NCI-H524 treated with DMSO at 0.1 percent for 48 hours (cell line): ENCODE measurements around the gene MUC4.
"Not testable (repeated sequence)": the region's sequence is repeated elsewhere in the genome, so short reads cannot be mapped to it uniquely, and the experiment has no call there.

ENCODE experiments used
- DNase-seq: peaks from one replicate; lab custom pipeline; 2025; lab: John Stamatoyannopoulos, UW

The MUC4 gene

GRCh38 chr3:195838714-195839113 lies 27.0 kb upstream of the MUC4 start:
- DNase-seq = no peak

- DNase-seq = no peak
These were observed 24.9 kb upstream of the MUC4 start for GRCh38 chr3:195836476-195837135.

GRCh38 chr3:195835791-195836190 lies 24.1 kb upstream of the MUC4 start:
- no peak for DNase-seq

- DNase-seq = no peak
These were observed 23.2 kb upstream of the MUC4 start for GRCh38 chr3:195834675-195835583.

DNA sequence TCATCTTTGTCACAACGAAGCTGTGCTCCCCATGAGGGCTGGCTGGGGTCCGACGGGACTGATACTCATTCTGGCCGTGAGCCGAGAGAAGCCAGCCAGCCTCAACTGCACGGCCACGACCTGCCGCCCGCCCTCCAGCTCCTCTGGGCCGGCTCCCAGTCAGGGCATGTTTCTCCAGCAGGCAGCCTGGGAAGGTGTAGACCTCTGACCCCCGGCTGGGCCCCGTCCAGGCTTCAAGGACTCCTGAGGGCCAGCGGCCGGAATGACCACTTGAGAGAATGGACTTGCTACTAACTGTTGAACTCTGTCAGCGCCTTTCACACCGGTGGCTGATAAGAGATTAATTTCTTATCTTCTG lies 18.1 kb upstream of the MUC4 start:
- DNase-seq = no peak

DNA sequence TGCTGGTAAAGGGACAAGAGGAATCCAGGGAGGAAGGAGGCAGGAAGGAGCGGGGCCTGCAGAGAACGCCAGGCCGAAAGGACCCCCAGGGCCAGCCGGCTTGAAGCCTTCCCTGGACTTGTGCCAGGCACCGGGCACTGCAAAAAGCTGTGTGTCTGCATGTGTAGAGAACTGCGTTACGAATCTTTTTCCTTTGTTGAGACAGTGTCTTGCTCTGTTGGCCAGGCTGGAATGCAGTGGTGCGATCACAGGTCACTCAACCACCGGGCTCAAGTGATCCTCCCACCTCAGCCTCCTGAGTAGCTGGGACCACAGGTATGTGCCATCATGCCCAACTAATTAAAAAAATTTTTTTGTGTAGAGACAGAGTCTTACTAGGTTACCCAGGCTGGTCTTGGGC lies 17.0 kb upstream of the MUC4 start:
- no peak for DNase-seq

DNA sequence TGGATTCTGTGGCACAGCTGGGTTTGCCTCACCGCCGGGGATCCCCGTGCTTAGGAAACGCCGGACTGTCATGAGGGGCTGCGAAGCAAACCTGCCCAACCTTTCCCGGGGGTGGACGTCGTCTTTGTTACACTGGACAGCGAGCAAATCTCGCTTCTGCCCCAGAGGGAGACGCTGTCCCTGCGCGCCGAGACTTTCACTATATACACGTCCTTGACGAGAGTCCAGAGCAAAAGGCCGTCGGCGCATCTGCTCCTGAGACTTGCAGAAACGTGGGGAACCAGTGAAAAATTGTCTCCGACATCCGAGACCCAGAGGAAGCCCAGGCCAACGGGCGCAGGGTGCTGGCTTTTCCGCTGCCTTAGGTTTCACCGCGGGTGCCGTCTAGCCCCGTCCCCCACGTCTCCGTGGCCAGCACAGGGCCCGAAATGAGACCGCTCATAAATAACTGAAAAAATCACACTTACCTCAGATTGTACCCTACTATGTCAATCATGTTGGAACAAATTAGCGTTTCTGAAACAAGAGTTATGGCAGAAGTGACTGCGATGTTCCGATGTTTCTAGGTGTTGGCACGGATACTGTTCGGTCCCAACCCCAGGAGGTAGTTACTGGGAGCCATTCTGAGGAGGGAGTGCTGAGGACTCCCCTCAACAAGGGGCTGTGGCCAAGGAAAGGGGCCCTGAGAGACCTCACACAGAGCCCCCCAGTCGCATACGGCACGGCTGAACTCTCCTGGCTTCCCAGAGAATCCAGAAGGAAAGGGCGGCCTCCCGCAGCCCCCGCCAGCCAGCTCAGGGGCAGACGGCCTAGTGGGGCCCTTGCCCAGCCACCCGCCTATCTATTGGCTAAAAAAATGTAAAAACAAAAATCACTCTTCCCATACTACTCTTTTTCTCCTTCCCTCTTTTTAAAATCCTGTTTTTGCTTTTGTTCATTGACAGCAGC lies 14.4 kb upstream of the MUC4 start:
- no peak for DNase-seq

GRCh38 chr3:195825191-195825588 lies 13.5 kb upstream of the MUC4 start:
- DNase-seq = no peak

- not testable (repeated sequence) for DNase-seq
These were observed 12.9 kb upstream of the MUC4 start for GRCh38 chr3:195824425-195825190.

GRCh38 chr3:195823999-195824398 lies 12.3 kb upstream of the MUC4 start:
- DNase-seq = no peak

DNA sequence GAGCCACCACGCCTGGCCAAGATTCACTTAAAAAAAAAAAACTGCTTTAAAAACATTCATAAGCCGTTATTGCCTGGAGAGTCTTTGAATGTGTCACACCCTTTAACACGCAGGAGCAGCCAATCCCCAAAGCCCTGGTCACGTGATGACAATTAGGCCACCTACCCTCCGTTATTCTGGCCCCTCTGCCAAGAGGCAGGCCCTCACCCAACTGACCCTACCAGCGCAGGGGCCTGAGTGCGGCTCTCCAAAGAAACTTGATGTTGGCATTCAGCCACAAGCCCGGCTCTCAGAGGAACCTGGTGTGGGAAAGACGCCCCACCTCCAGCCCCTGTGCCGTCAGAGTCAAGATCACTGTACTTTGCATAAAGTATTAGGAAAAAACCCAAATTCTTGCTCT lies 11.6 kb upstream of the MUC4 start:
- no peak for DNase-seq

DNA sequence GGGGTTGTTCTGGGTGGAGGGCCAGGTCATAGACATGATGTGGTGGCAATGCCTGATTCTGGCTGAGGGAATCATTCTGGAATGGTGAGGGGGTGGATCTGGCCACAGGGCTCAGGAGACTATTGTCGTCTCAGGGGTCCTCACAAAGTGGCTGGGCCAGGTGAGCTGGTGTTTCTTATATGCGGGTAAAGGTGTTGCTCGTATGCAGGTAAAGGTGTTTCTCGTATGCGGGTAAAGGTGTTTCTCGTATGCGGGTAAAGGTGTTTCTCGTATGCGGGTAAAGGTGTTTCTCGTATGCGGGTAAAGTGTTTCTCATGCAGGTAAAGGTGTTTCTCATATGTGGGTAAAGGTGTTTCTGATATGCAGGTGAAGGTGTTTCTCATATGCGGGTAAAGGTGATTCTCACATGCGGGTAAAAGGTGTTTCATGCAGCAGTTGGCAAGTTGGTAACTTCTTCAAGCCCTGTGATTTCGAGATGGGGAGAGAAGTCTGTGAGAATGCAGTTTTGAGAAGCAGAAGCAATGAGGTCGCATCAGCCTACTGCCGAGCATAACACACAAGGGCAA lies 10.5 kb upstream of the MUC4 start:
- DNase-seq = no peak

DNA sequence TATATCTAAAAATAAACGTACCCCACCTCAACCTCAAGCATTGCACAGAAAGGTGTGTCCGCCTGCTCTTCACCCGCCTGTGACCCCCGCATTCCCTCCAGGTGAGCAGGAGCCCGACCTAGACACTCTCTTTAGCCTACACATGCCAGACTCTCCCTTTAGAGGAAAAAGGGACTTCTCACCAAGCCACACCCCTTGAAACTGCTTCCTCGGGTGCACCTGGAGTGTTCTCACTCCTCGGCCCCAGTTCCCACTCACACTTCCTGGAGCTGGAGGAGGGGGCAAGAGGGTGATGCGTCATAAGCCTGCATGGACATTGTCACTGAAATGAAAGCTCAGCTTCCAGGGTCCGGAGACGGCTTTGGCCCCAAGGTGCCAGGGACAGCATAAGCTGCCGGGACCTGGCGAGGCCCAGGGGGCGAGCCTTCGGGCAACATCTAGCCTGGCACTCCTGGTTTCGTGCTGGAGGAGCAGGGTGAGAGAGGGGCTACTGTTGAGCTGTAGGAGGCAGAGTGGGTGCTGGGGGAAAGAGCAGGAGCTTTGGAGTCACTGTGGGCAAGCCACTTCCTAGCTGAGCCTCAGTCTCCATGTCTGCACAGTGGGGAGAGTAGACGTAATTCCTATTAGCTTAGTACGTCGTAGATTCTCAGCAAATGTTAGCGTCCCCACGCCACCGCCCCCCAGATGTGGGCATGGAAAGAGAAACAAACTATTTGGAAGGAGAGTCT lies 9.8 kb upstream of the MUC4 start:
- no peak for DNase-seq

DNA sequence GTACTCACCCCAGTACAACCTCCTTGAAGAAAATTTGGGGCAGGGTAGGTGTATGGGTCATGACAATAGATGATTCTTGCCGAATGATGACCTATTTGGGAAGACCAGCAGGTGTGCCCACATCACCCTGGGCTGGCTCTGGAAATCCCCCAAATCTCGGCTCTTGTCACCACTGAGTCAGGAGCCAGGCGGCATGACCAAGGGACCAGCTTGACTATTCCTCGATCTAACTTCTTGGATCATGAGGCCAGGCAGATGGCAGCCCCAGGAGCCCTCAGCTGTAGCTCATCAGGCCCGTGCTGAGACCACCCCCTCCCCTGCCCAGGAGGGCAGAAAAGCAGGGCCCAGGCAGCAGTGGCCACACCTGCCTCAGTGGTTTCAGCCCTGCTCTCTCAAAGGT lies 9.2 kb upstream of the MUC4 start:
- no peak for DNase-seq

GRCh38 chr3:195820186-195820585 lies 8.5 kb upstream of the MUC4 start:
- DNase-seq = no peak

GRCh38 chr3:195818301-195818700 lies 6.6 kb upstream of the MUC4 start:
- DNase-seq = no peak

DNA sequence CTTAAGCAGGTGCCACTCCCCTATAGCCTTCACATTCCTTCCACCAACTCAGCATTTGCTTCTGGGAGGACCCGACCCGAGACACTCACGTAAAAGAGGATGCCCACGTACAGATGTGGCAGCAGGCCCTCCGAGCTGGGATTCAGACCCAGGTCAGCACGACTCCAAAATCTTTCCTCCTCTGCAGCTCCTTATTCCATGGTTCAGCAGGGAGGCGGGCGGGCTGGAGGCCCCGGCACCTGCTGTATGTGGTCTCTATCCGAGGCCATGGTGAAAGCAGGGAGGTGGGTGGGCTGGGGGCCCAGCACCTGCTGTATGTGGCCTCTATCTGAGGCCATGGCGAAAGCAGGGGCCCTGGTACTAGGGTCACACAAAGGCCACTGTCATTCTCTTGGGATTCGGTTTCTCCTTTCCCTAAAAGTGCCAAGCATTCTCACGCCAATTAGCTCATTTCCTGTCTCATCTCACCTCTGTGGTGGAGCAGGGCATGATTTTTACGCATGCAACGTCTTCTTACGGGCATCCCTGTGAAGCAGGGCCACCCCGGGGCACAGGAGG lies 5.9 kb upstream of the MUC4 start:
- no peak for DNase-seq

GRCh38 chr3:195816276-195816913 lies 4.7 kb upstream of the MUC4 start:
- not testable (repeated sequence) for DNase-seq

- no peak for DNase-seq
These were observed 3.5 kb upstream of the MUC4 start for GRCh38 chr3:195815169-195815771.
